Sigmoid colon (tissue), 7 donors: ENCODE results near the gene PATL1. TPM values are rescaled to one million over a fixed set of nuclear protein-coding genes. Genes with fewer than 3 reads are reported as not detected.

Experiments
- DNase-seq: peaks from one replicate; pipeline ENCODE4 v3.0.0-alpha.2; 2019
- H3K27ac ChIP-seq, 4 donors: fragments of 200-600 bp; sonication (generic); one replicate each; pipeline ENCODE4 v1.5.1; 2016 to 2019; ENCODE audit warnings: mild to moderate bottlenecking in 1 of 4
- H3K27me3 ChIP-seq, 3 donors: fragments of 200-600 bp; sonication (generic); one replicate each; pipeline ENCODE4 v1.5.1; 2019; ENCODE audit warnings: mild to moderate bottlenecking in 1 of 3
- H3K36me3 ChIP-seq, 4 donors: fragments of 200-600 bp; sonication (generic); one replicate each; pipeline ENCODE4 v1.5.1; 2016 to 2019
- H3K4me1 ChIP-seq, 4 donors: fragments of 200-600 bp; sonication (generic); one replicate each; pipeline ENCODE4 v1.5.1; 2017 to 2019
- H3K4me3 ChIP-seq, 4 donors: fragments of 200-600 bp; sonication (generic); one replicate each; pipeline ENCODE4 v1.5.1; 2017 to 2019; ENCODE audit warnings: mild to moderate bottlenecking in 2 of 4, moderate library complexity in 1 of 4
- H3K9me3 ChIP-seq, 4 donors: fragments of 200-600 bp in 3 of 4; sonication (generic) in 3 of 4; one replicate each; pipeline versions ENCODE4 v1.5.1 to v1.6.1; 2013 to 2019
- EP300 ChIP-seq, 4 donors: sonication (generic); formaldehyde crosslinking; IDR thresholded peaks; one replicate each; pipeline ENCODE4 v1.6.1; 2017; ENCODE audit warnings: antibody characterized with exemption in 4 of 4
- POLR2A ChIP-seq, 2 donors: fragments of 450-650 bp; IDR thresholded peaks; one replicate each; pipeline ENCODE4 v1.6.1; 2016; ENCODE audit warnings: antibody characterized with exemption in 2 of 2, mild to moderate bottlenecking in 2 of 2, moderate library complexity in 2 of 2
- POLR2AphosphoS5 ChIP-seq, 4 donors: sonication (generic); formaldehyde crosslinking; IDR thresholded peaks; one replicate each; pipeline ENCODE4 v1.6.1; 2017; ENCODE audit warnings: antibody characterized with exemption in 4 of 4
- WGBS, 2 donors: extraction: QIAGEN DNeasy Blood & Tissue Kit; methylation state at CpG; one replicate each; pipeline ENCODE4 v1.1.7; 2013; 5-methylcytosine and 5-hydroxymethylcytosine counted together
- intact Hi-C: fragments of 100-400 bp; cut with DNase I; formaldehyde crosslinking; loops from one replicate; pipeline ENCODE4 v1.15.1; 2023
- polyA plus RNA-seq, 3 donors: library from polyadenylated mRNA; stranded (reverse); fragments of 200-250 nt; gene quantifications; one replicate each; pipeline ENCODE4 v1.2.3, GENCODE V29; 2013
- total RNA-seq, 4 donors: library from RNA; depleted of rRNA; stranded (reverse); fragments of >200 nt; gene quantifications; one replicate each; pipeline ENCODE4 v1.1.0, GENCODE V29; 2016
- TF ChIP-seq, protein P1 (sequence below), 4 experiments: fragments of 450-650 bp in 3 of 4; fragments of 200-600 bp in 1 of 4; IDR thresholded peaks; one replicate each; pipeline ENCODE4 v1.5.1; 2016 to 2019; ENCODE audit warnings: antibody characterized with exemption in 4 of 4, mild to moderate bottlenecking in 3 of 4, moderate library complexity in 2 of 4
- donor health status: healthy with polysubstance abuse.
- donor health status: Bipolar disorder and iron deficiency.
- donor health status: healthy.

Gene PATL1
- total and polyA plus RNA-seq, 7 donors: 11.0 to 21.2 (median 16.9) TPM

DNA sequence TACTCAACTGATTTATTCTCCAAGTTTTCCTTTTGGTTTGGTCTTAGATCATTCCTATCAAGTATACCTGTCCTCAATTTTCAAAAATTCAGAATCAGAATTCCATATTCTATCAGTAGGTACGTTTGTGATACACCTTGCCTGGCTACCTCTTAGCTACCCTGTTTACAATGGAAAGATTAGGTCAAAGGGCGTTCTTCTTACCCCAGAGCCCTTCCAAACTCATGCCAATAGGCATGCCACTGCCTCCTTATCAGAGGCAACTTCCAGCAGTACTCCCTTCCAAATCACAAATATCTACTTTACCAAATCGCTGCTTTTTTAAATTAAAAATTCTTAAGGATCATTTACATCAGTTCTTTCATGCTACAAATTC is 1.0 kb downstream of the PATL1 start:
- 6 to 33% methylated on average over 3 of the region's 3 CpGs for WGBS, 2 donors
- intact Hi-C loops: loop anchor here (1.0 to 10.0 kb wide), 4 partner anchors 51 to 523 kb away; partner anchors contain the start of gene FAM111A
- peaks cover 0 to 41% (median 27%) of the 10 kb centered on the region in 4 donors for H3K4me1 ChIP-seq
- no peaks in the 10 kb centered on the region for H3K27me3 ChIP-seq
- peak overlapping the region; percentile 91 to 95 (median 94) for H3K27ac ChIP-seq
- H3K9me3 ChIP-seq: no peaks in the 10 kb centered on the region
- H3K36me3 ChIP-seq: peaks cover 0 to 31% (median 14%) of the 10 kb centered on the region in 4 donors
- TF ChIP-seq, protein P1, sequence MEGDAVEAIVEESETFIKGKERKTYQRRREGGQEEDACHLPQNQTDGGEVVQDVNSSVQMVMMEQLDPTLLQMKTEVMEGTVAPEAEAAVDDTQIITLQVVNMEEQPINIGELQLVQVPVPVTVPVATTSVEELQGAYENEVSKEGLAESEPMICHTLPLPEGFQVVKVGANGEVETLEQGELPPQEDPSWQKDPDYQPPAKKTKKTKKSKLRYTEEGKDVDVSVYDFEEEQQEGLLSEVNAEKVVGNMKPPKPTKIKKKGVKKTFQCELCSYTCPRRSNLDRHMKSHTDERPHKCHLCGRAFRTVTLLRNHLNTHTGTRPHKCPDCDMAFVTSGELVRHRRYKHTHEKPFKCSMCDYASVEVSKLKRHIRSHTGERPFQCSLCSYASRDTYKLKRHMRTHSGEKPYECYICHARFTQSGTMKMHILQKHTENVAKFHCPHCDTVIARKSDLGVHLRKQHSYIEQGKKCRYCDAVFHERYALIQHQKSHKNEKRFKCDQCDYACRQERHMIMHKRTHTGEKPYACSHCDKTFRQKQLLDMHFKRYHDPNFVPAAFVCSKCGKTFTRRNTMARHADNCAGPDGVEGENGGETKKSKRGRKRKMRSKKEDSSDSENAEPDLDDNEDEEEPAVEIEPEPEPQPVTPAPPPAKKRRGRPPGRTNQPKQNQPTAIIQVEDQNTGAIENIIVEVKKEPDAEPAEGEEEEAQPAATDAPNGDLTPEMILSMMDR (IDR thresholded peaks at IDR 0.05): no peak
- TF ChIP-seq POLR2A (IDR thresholded peaks at IDR 0.05): no peak
- no peak for TF ChIP-seq EP300 (IDR thresholded peaks at IDR 0.05)
- TF ChIP-seq POLR2AphosphoS5 (IDR thresholded peaks at IDR 0.05): no peak
- H3K4me3 ChIP-seq: peak overlapping the region; percentile 81 to 96 (median 91)
- DNase-seq: no peak

DNA sequence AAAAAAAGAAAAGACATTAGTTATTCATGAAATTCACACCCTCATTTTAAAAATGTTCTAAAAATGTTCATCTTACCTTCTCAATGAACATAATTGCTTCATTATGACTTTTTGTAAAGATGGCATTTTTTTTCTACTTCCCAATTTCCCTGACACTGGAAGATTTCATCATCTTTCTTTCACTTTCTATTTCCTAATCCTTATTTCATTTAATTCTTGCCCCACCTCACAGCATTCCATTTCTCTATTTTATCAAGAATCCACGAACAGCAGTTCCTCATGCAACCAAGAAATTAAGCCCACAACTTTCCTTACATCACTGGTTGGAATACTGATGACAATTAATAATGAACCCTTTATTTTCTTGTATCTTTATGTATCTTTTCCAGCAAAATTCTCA is 1.9 kb downstream of the PATL1 start:
- Histone ChIP-seq H3K4me1 (peaks cover 0 to 41% (median 30%) of the 10 kb centered on the region in 4 donors), H3K27me3 (no peaks in the 10 kb centered on the region), H3K36me3 (peaks cover 0 to 37% (median 14%) of the 10 kb centered on the region in 4 donors), H3K4me3 (no peak overlapping the region), H3K9me3 (no peaks in the 10 kb centered on the region), H3K27ac (peak overlapping the region in 3 of 4 donors; percentile 91 to 95 (median 94))
- DNase-seq: no peak
- TF ChIP-seq POLR2AphosphoS5 (IDR thresholded peaks at IDR 0.05) (peak in 1 of 4 donors; percentile 16), EP300 (IDR thresholded peaks at IDR 0.05) (no peak)
- TF ChIP-seq, protein P1 (IDR thresholded peaks at IDR 0.05): no peak
- intact Hi-C loops: loop anchor here (10.0 kb wide), 1 partner anchor 522 kb away; the partner anchor contains the start of gene FAM111A
- WGBS, 2 donors: 44 to 46% methylated on average over 1 of the region's 1 CpG

DNA sequence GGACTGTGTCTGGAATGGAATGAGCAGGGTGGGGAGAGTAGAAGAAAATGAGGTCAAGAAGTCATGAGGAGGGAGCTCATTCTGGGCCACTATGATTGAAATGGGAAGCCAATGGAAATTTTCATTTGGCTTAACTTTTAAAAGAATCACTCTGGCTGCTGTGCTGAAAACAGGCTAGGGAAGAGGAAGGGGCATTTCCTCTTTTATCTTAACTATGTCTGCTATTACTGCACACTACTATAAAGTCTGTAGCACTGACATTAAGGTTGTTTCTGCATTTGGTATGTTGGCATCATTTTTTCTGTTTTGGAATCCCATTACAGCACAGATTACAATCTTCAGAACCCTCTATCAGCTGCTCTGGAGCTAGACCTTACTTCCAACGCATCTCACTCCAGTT is 8.2 kb downstream of the PATL1 start:
- 90 to 94% methylated on average over 1 of the region's 1 CpG for WGBS, 2 donors
- TF ChIP-seq POLR2A (IDR thresholded peaks at IDR 0.05) (no peak), POLR2AphosphoS5 (IDR thresholded peaks at IDR 0.05) (no peak), EP300 (IDR thresholded peaks at IDR 0.05) (no peak)
- TF ChIP-seq, protein P1 (IDR thresholded peaks at IDR 0.05): no peak
- H3K27me3 ChIP-seq: no peaks in the 10 kb centered on the region
- intact Hi-C loops: loop anchor here (10.0 kb wide), 1 partner anchor 516 kb away; the partner anchor contains the start of gene FAM111A
- no peak for DNase-seq
- peaks cover 12 to 88% (median 39%) of the 10 kb centered on the region in 4 donors for H3K36me3 ChIP-seq
- H3K4me3 ChIP-seq: no peak overlapping the region
- no peak overlapping the region for H3K27ac ChIP-seq
- H3K9me3 ChIP-seq: no peaks in the 10 kb centered on the region
- H3K4me1 ChIP-seq: peaks cover 0 to 25% (median 15%) of the 10 kb centered on the region in 4 donors

DNA sequence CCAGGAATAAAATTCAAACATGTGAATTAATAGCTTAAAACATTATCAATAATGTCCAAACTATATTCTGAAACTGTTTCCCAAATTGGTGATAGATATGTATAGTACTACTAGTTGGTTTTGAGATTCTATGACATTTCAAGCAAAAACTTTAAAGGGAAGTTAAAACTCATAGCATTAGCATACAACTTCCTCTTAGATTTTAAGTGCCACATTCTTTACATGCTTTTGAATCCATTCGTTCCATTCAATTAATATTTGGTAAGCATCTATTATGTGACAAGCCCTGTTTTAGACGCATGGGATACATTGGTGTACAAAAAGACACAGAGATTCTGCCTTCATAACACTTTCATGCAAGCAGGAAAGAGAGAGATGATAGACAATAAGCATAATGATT is 8.9 kb downstream of the PATL1 start:
- WGBS, 2 donors: 64 to 82% methylated on average over 2 of the region's 2 CpGs
- TF ChIP-seq EP300 (IDR thresholded peaks at IDR 0.05) (no peak), POLR2A (IDR thresholded peaks at IDR 0.05) (no peak), POLR2AphosphoS5 (IDR thresholded peaks at IDR 0.05) (no peak)
- TF ChIP-seq, protein P1 (IDR thresholded peaks at IDR 0.05): no peak
- H3K27ac ChIP-seq: no peak overlapping the region
- no peak for DNase-seq
- H3K4me3 ChIP-seq: no peak overlapping the region
- no peaks in the 10 kb centered on the region for H3K9me3 ChIP-seq
- peaks cover 0 to 25% (median 15%) of the 10 kb centered on the region in 4 donors for H3K4me1 ChIP-seq
- intact Hi-C loops: loop anchor here (10.0 kb wide), 1 partner anchor 515 kb away; the partner anchor contains the start of gene FAM111A
- no peaks in the 10 kb centered on the region for H3K27me3 ChIP-seq
- H3K36me3 ChIP-seq: peaks cover 18 to 88% (median 38%) of the 10 kb centered on the region in 4 donors
